ENCODE results near the gene MAP4K2. TPM values are rescaled to one million over a fixed set of nuclear protein-coding genes. Genes with fewer than 3 reads are reported as not detected.
A peak's percentile ranks its signal among the peaks of the same experiment; 100 is the strongest.

The MAP4K2 gene
- total and polyA plus RNA-seq, 7 donors: 3.0 to 6.7 (median 4.5) TPM

DNA sequence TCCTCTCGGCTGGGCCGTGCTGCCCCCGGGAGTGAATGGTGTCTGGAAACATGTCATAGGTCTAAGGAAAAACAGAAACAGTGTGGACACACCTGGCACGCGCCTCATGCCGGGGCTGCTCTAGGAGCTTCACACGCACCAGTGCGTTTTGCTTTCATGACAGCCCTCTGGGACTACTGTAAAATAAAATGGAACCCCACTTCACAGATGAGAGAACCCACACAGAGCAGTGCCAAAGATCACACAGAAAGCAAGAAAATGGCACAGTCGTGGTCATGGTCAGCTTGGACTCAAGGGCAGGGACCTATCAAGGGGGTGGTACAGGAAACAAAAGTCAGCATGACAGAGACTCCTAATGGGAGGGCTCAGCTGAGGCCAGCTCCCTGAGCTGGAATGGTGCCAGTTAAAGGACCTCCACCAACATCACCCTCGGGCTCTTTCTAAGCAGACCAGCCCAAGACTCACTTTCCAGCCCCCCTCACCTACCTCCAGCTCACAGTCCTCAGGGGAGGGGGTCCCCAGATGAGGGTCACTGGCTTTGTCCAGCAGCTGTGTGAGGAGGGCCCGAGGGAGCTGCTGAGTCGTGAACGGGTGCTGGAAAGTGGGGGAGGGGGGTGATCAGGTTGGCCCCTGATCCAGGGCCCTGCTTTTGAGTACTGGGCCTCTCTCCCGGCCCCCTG lies 3.3 kb downstream of the MAP4K2 start:
- TF ChIP-seq, protein P1, sequence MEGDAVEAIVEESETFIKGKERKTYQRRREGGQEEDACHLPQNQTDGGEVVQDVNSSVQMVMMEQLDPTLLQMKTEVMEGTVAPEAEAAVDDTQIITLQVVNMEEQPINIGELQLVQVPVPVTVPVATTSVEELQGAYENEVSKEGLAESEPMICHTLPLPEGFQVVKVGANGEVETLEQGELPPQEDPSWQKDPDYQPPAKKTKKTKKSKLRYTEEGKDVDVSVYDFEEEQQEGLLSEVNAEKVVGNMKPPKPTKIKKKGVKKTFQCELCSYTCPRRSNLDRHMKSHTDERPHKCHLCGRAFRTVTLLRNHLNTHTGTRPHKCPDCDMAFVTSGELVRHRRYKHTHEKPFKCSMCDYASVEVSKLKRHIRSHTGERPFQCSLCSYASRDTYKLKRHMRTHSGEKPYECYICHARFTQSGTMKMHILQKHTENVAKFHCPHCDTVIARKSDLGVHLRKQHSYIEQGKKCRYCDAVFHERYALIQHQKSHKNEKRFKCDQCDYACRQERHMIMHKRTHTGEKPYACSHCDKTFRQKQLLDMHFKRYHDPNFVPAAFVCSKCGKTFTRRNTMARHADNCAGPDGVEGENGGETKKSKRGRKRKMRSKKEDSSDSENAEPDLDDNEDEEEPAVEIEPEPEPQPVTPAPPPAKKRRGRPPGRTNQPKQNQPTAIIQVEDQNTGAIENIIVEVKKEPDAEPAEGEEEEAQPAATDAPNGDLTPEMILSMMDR (IDR thresholded peaks at IDR 0.05): no peak
- intact Hi-C loops (cut with DNase I): no loop called here
- H3K4me3 ChIP-seq: no peak overlapping the region
- peak in 1 of 2 donors; percentile 34 for DNase-seq
- peaks cover 7% of the 10 kb centered on the region for H3K4me1 ChIP-seq
- 61 to 73% (median 68%) methylated on average over 14 of the region's 14 CpGs for WGBS, 3 donors
- H3K27ac ChIP-seq: no peak overlapping the region
- no peaks in the 10 kb centered on the region for H3K9me3 ChIP-seq
- no peak for ATAC-seq
- H3K27me3 ChIP-seq (ENCODE audit: insufficient read depth in 3 of 3, low read length in 2 of 3): no peaks in the 10 kb centered on the region
- peaks cover 0 to 25% of the 10 kb centered on the region in 2 donors for H3K36me3 ChIP-seq (ENCODE audit: insufficient read depth in 1 of 2, low read depth in 1 of 2)

DNA sequence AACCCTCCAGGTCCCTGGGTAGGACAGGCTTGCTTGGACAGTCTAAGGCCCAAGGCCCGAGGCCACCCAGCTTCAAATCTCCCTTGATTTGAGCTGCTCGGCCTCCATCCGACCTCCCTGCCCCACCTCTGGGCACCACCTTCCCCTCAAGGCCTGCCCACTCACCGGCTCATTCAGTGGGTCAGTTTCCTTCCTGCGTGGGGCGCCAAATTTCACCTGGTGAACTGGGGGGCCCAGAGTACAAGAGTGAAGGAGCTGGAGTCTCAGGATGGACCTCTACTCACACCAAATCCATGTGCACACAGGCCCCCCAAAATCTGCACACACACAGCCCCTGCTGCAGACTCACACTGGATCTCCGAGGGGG lies 3.8 kb downstream of the MAP4K2 start:
- no peak overlapping the region for H3K27ac ChIP-seq
- intact Hi-C loops (cut with DNase I): no loop called here
- no peak overlapping the region for H3K4me3 ChIP-seq
- peaks cover 7% of the 10 kb centered on the region for H3K4me1 ChIP-seq
- H3K36me3 ChIP-seq (ENCODE audit: insufficient read depth in 1 of 2, low read depth in 1 of 2): peaks cover 0 to 21% of the 10 kb centered on the region in 2 donors
- no peaks in the 10 kb centered on the region for H3K27me3 ChIP-seq (ENCODE audit: insufficient read depth in 3 of 3, low read length in 2 of 3)
- ATAC-seq: no peak
- H3K9me3 ChIP-seq: no peaks in the 10 kb centered on the region
- no peak for DNase-seq
- TF ChIP-seq, protein P1 (IDR thresholded peaks at IDR 0.05): no peak
- WGBS, 3 donors: 73 to 77% (median 74%) methylated on average over 7 of the region's 7 CpGs

DNA sequence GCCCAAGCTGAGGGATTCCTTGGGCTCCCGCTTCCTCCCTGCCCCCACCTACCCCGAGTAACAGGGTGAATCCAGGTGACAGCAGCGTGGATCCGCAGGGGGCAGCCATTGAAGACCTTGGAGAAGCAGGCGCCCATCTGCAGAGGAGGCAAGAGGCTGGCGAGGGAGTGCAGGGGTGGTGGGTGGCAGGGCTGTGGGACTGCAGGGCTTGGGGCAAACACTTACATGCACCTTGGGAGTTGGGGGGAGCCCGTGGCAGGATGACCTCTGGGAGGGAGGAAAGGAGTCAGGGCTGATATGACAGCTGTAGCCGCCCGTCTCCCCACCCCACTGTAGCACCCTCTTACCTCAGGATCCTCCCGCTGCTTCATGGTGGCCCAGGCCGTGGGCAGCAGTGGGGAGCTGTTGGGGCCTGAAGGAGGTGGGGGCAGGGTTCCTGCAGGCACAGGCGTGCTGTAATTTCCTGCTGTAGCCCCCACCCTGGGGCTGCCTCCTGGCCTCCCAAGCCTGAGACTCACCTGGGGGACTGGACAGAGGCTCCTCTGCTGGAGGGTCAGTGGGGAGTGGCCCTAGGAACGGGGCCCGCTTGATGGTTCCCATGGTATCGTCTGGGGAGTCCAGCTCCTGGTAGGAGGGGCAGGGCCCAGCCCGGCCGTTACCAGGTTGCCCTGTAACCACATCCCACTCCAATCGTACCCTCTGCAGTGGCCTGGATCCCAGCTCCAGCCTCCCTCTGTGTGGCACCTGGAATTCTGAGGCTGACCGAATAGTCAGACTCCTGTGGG lies 6.1 kb downstream of the MAP4K2 start:
- intact Hi-C loops (cut with DNase I): no loop called here
- Histone ChIP-seq H3K27ac (no peak overlapping the region), H3K4me1 (no peaks in the 10 kb centered on the region), H3K9me3 (no peaks in the 10 kb centered on the region), H3K36me3 (ENCODE audit: insufficient read depth in 1 of 2, low read depth in 1 of 2) (peaks cover 0 to 21% of the 10 kb centered on the region in 2 donors), H3K4me3 (no peak overlapping the region), H3K27me3 (ENCODE audit: insufficient read depth in 3 of 3, low read length in 2 of 3) (no peaks in the 10 kb centered on the region)
- DNase-seq (no peak), ATAC-seq (no peak)
- TF ChIP-seq, protein P1 (IDR thresholded peaks at IDR 0.05): no peak
- 87 to 90% (median 90%) methylated on average over 18 to 19 of the region's 19 CpGs for WGBS, 3 donors

DNA sequence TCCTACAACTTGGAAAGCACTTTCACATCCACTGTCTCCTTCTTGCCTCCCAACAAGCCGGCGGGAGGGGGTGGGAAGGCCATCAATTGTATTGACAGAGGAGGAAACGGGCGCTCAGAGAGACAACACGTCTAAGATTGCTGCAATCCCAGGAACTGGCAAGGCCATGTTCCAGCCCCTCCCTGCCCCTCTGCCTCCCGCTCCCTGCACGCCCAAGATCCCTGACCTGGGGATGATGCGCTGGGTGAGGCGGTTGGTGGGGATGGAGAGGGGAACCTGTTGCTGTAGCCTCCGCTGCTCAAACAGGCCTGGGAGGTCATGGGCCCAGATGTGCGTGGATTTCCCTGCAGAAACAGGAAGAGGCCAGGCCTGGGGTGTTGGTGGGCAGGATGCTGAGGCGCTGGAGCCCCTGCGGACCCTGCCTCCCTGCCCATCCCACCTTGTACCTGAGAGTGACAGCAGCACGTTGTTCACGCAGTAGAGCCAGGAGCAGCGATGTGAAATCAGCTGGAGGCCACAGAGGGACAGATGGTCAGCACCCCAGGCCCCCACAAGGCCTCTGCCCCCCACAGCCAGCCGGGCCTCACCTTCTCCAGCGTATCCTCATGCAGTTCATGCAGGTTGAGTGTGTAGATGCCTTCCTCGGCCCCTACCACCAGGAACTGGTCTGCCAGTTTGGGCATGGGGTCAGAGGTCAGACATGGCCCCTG lies 6.8 kb downstream of the MAP4K2 start:
- TF ChIP-seq, protein P1 (IDR thresholded peaks at IDR 0.05): no peak
- Histone ChIP-seq H3K9me3 (no peaks in the 10 kb centered on the region), H3K4me3 (no peak overlapping the region), H3K27me3 (ENCODE audit: insufficient read depth in 3 of 3, low read length in 2 of 3) (no peaks in the 10 kb centered on the region), H3K27ac (no peak overlapping the region), H3K4me1 (no peaks in the 10 kb centered on the region), H3K36me3 (ENCODE audit: insufficient read depth in 1 of 2, low read depth in 1 of 2) (peaks cover 0 to 21% of the 10 kb centered on the region in 2 donors)
- peak in 1 of 2 donors; percentile 33 for DNase-seq
- WGBS, 3 donors: 73 to 84% (median 82%) methylated on average over 16 to 19 of the region's 19 CpGs
- intact Hi-C loops (cut with DNase I): no loop called here
- no peak for ATAC-seq

Data from psoas muscle (tissue), 8 donors.